GM19438 (cell line): ENCODE measurements around the gene DES.

Experiments used
- ATAC-seq: cut with Tn5 transposase; IDR thresholded peaks from one replicate; pipeline ENCODE4 v1.9.1; 2021; ENCODE audit warnings: low read depth; ENCODE audit not compliant: unreplicated experiment

Gene DES

GRCh38 chr2:219419012-219419324 lies 791 bp downstream of the DES start:
- no peak for ATAC-seq

GRCh38 chr2:219419331-219420197 lies 1.4 kb downstream of the DES start:
- ATAC-seq, result no peak

- ATAC-seq, result no peak
These were observed 2.5 kb downstream of the DES start for GRCh38 chr2:219420687-219421086.

- ATAC-seq, result no peak
These were observed 3.1 kb downstream of the DES start for GRCh38 chr2:219421323-219421722.

- ATAC-seq, result no peak
These were observed 4.9 kb downstream of the DES start for GRCh38 chr2:219422952-219423534.

- ATAC-seq, result no peak
These were observed 5.6 kb downstream of the DES start for GRCh38 chr2:219423652-219424377.

GRCh38 chr2:219425238-219426067 lies 7.3 kb downstream of the DES start:
- no peak for ATAC-seq

GRCh38 chr2:219426068-219426443 lies 7.9 kb downstream of the DES start:
- ATAC-seq, result no peak

GRCh38 chr2:219426534-219427136 lies 8.5 kb downstream of the DES start:
- no peak for ATAC-seq

GRCh38 chr2:219428469-219428868 lies 10.3 kb downstream of the DES start:
- no peak for ATAC-seq

- no peak for ATAC-seq
These were observed 11.9 kb downstream of the DES start for GRCh38 chr2:219429958-219430606.

- ATAC-seq, result no peak
These were observed 12.7 kb downstream of the DES start for GRCh38 chr2:219430633-219431615.

GRCh38 chr2:219433666-219434467 lies 15.7 kb downstream of the DES start:
- ATAC-seq, result no peak

GRCh38 chr2:219434468-219434717 lies 16.2 kb downstream of the DES start:
- no peak for ATAC-seq

- ATAC-seq, result no peak
These were observed 16.7 kb downstream of the DES start, which contains the start of gene SPEG for GRCh38 chr2:219434718-219435525. SPEG (plus strand) TSS chr2:219434843; CDS start chr2:219434978, 135 bp downstream.

- no peak for ATAC-seq
These were observed 17.5 kb downstream of the DES start for GRCh38 chr2:219435701-219436100.

- ATAC-seq, result no peak
These were observed 18.3 kb downstream of the DES start for GRCh38 chr2:219436491-219436890.
